Ovary (tissue), 3 donors: ENCODE data around the gene PRICKLE2.

Experiments used
- CTCF ChIP-seq, 3 donors: fragments of 450-650 bp in 2 of 3; fragments of 200-600 bp in 1 of 3; IDR thresholded peaks; one replicate each; pipeline versions ENCODE4 v1.5.1 to v1.8.0; 2016 to 2022; ENCODE audit warnings: antibody characterized with exemption in 3 of 3, mild to moderate bottlenecking in 1 of 3
- EP300 ChIP-seq: sonication (generic); formaldehyde crosslinking; IDR thresholded peaks from one replicate; pipeline ENCODE4 v1.6.1; 2017; ENCODE audit warnings: antibody characterized with exemption
- POLR2A ChIP-seq: fragments of 450-650 bp; IDR thresholded peaks from one replicate; pipeline ENCODE4 v1.6.1; 2017; ENCODE audit warnings: antibody characterized with exemption, mild to moderate bottlenecking, moderate library complexity
- donor health status: DM: no; HTN: no; CAD: no.

GRCh38 chr3:64254443-64254842, 29.2 kb upstream of the PRICKLE2 start:
- no peak for TF ChIP-seq EP300
- TF ChIP-seq CTCF (IDR thresholded peaks at IDR 0.05): no peak
- TF ChIP-seq POLR2A: no peak
